Mononuclear cell (primary cell): ENCODE results near the gene DHRS7B. TPM values are rescaled to one million over a fixed set of nuclear protein-coding genes. Genes with fewer than 3 reads are reported as not detected.
A peak's percentile ranks its signal among the peaks of the same experiment; 100 is the strongest.
"Not testable (repeated sequence)": the region's sequence is repeated elsewhere in the genome, so short reads cannot be mapped to it uniquely, and the experiment has no call there.

Experiments used
- H3K27me3 ChIP-seq: 2 replicates; pipeline ENCODE4 v1.6.0; 2011; ENCODE audit warnings: low read length, control low read depth; ENCODE audit not compliant: insufficient read depth
- H3K4me1 ChIP-seq: 2 replicates; pipeline ENCODE4 v1.5.1; 2011; ENCODE audit warnings: mild to moderate bottlenecking, low read length, control low read depth; ENCODE audit not compliant: insufficient read depth
- H3K4me3 ChIP-seq: 2 replicates; pipeline ENCODE4 v1.5.1; 2011; ENCODE audit warnings: mild to moderate bottlenecking, low read length, moderate library complexity
- H3K9me3 ChIP-seq: 2 replicates; pipeline ENCODE4 v1.5.1; 2011; ENCODE audit warnings: low read depth, mild to moderate bottlenecking, control low read depth, low read length
- total RNA-seq: library from RNA; depleted of rRNA; stranded (reverse); fragments of >200 nt; gene quantifications from one replicate; pipeline ENCODE4 v1.2.3, GENCODE V29; 2012

DHRS7B gene
- total RNA-seq, 1 donor: 5.8 TPM

DNA sequence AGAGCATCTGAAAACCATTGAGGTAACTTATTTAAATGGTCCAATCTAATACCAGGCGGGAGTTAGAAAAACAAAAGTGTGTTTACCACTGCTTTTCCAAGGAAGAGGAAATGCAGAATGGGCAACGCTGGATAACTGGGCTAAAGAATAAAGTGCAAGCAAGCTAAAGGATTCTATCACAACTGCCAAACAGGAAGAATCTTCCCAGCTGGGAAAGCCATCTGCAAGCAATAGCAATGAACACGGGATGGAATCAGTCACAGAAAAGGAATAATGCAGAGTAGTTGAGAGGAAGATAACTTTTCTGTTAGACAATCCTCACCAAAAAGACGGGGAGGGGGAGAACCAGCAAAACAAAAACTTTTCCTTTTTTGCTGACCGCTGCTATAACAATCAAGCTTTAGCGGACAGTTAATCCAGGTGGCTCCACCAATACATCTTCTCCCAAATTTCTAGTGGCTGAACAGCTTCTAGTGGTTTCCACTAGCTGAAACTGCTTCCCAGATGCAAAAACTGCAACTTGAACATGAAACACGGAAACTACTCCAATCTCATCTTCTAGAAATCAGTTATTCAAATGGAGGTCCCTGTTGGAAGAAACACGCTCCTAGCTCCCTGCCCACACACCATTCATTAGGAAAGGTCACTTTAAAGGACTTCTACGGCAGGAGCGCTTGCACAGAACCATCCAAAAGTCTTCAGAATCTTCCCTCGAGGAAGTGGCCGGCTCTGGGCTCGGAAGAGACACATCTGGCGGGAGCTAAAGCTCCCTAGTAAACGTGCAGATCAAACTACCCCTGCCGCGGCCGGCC is 86.3 kb downstream of the DHRS7B start:
- Histone ChIP-seq H3K9me3 (no peaks in the 10 kb centered on the region), H3K4me1 (peaks cover 55% of the 10 kb centered on the region), H3K27me3 (no peaks in the 10 kb centered on the region), H3K4me3 (peak overlapping the region; percentile 88)

DNA sequence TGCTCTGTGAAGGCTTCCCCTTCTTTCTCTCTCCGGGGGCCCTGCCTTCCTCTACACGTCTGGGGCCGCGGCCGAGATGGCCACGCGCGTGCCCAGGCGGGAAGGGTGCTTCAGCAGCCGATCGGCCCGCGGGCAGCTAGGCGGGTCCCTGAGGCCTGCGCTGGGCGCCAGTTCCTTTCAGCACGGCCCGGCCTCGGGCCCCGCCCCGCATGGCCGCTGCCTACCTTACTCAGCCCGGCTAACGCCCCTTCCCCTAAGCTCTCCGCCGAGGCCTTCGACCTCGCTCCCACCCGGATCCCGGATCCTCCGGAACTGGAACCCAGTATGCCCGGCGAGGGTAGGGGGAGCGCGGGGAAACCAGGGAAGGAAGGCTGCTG is 86.9 kb downstream of the DHRS7B start:
- Histone ChIP-seq H3K4me3 (peak overlapping the region; percentile 88), H3K4me1 (peaks cover 55% of the 10 kb centered on the region), H3K9me3 (no peaks in the 10 kb centered on the region), H3K27me3 (no peaks in the 10 kb centered on the region)

DNA sequence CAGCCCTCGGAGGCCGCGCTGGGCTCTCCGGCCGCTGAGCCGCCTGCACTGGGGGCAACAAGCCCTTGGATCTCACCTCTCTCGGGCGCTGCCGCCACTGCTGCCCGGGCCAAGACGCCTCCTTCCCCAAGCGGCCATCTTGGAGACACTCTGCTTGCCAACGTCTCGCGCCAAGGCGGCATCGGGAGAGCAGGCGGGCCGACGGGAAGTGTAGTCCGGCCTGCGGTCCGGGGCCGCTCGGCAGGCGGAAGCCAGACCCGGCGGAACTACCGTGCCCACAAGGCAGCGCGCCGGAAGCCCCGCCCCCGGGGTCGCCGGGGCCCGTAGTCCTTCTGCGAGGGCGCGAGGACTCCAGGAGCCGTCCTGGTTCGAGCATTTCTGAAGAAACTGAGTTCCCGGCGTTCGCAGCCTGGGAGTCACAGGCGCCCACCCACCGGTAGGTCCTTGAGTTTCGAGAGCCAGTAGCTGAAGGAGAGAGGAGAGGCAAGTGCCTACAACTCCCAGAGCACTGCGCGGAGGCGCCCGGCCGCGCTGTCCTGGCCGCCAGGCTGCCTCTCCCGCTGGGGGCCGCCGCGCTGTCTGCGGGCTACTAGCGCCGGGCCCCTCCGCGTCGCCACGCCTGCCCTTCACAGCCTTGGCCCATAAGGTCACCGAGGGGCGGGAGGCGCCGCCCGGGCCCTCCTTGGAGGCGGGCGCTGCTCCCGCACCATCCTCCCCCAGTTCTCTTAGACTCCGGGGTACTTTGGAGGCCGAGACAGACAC is 87.4 kb downstream of the DHRS7B start, which contains the start of gene TMEM11:
Gene TMEM11 (minus strand): TSS at position 147 of the 762 bp plus-strand sequence. CDS start 9 bp downstream, at position 138.
- Histone ChIP-seq H3K4me1 (peaks cover 61% of the 10 kb centered on the region), H3K9me3 (no peaks in the 10 kb centered on the region), H3K27me3 (no peaks in the 10 kb centered on the region), H3K4me3 (peak within 1 kb of the TSS; percentile 88)

DNA sequence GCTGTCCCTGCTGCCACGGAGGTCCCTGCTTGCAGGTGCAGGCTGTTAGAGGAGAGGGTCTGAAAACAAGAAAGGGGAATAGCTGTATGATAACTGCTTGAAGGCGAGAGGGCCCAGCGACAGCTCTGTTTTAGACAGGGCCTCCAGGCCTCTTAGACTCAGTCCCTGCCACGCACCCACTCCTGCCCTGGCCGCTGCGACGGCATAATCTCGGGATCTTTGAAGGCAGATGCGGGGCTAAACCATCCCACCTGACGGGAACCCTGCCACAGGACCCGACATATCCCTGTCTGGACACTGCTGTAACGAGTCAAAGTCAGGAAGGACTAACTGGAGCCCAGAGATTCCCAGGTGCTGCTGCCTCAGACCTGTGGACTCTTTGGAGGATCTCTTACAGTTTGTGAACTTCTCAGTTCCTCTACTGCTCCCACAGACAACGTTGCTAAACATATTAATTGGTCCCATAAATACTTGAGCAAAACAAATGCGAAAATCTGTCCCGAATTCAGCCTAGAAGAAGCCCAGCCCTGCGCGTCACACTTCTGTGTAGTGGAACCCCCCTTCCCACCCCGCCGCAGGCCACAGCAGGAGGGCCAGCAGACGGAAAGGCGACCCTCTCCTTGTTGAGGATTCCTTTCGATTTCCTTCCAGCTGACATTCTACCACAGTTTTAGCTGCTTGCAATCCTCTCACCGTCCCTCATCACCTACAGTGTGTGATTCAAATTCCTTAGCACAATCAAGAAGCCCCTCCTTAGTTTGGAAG is 88.2 kb downstream of the DHRS7B start:
- Histone ChIP-seq H3K4me1 (peaks cover 64% of the 10 kb centered on the region), H3K4me3 (peak overlapping the region; percentile 88), H3K27me3 (no peaks in the 10 kb centered on the region), H3K9me3 (no peaks in the 10 kb centered on the region)

DNA sequence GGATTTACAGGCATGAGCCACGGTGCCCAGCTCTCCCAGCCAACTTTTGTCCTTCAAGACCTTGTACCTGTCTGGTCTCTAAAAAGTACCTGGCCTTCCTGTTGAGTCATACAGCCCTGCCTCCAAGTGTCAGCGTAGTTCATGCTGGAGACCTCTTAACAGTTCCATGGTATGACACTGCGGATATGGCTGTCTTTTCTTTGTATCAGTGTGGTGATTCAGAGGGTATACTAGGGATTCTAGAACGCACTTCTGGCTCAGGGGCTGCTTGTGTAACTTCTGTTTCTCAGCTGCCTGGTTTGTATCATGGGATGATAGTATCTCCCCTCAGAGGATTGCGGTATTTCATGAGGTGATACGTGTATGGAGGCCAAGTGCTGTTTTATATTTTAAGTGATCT is 89.2 kb downstream of the DHRS7B start:
- Histone ChIP-seq H3K27me3 (no peaks in the 10 kb centered on the region), H3K9me3 (no peaks in the 10 kb centered on the region), H3K4me3 (no peak overlapping the region), H3K4me1 (peaks cover 54% of the 10 kb centered on the region)

DNA sequence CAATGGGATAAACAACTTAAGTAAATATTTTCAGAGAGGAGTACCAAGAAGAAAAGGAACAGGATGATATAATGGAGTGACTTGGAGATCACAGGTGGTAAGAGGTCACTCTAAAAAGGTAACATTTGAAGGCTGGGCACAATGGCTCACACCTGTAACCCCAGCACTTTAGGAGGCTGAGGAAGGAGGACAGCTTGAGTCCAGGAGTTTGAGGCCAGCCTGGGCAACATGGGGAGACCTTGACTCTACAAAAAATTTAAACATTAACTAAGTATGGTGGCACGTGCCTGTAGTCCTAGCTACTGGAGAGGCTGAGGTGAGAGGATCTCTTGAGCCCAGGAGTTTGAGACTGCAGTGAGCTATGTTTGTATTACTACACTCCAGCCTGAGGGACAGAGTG is 90.6 kb downstream of the DHRS7B start:
- no peaks in the 10 kb centered on the region for H3K27me3 ChIP-seq
- no peak overlapping the region for H3K4me3 ChIP-seq
- peaks cover 40% of the 10 kb centered on the region for H3K4me1 ChIP-seq
- no peaks in the 10 kb centered on the region for H3K9me3 ChIP-seq

DNA sequence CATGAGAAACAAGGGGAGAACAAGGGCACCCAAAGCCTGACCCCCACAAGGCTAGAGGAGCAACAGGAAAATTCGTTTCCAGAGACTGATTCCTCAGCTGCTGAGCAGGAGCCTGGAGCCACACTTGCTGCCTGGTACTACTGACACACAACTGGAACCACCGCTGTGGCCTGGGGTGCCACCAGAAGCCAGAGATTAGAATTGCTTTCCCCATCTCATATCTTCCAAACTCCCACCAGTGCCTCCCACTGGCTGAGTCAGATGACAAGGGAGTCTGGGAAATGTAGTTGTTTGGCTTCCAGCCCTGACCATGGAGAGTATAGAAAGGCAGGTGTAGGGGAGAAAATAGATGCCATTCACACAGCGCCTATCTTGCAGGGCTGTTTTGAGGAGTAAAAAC is 91.3 kb downstream of the DHRS7B start:
- H3K27me3 ChIP-seq: no peaks in the 10 kb centered on the region
- peaks cover 33% of the 10 kb centered on the region for H3K4me1 ChIP-seq
- no peak overlapping the region for H3K4me3 ChIP-seq
- H3K9me3 ChIP-seq: no peaks in the 10 kb centered on the region

DNA sequence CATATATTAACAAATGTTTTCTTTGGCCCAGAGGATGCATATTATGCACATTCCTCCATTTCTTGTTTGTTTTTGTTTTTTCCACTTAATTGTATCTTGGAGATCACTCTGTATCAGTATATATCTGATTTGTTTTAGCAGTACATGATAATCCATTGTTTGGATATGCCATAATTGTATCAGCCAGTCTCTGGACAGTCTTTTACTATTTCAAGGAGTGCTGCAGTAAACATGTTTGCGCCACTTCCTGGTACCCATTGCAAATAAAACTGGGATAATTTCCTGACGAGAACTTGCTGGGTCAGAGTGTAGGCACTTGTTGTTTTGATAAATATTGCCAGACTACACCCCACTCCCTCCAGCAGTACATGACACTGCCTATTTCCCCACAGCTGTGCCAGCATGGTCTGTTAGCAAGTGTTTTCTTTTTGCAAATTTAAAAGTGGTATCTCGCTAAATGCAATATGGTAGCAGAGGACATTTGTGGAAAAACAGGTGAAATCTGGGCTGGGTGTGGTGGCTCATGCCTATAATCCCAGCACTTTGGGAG is 92.1 kb downstream of the DHRS7B start:
- no peaks in the 10 kb centered on the region for H3K27me3 ChIP-seq
- no peaks in the 10 kb centered on the region for H3K9me3 ChIP-seq
- H3K4me1 ChIP-seq: peaks cover 30% of the 10 kb centered on the region
- H3K4me3 ChIP-seq: no peak overlapping the region

DNA sequence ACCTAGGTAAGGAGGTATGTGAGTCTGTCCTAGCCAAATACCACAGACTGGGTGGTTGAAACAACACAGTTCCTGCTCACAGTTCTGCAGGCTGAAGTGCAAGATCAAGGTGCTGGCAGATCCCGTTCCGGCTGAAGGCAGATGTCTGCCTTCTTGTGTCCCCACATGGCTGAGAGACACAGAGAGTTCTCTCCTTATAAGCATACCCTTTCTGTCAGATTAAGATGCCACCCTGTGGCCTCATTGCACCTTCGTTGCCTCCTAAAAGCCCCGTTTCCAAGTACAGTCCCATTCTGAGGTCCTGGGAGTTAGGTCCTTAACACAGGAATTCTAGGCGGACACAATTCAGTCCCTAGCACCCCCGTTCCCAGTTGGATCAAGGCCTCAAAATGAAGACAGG is 96.3 kb downstream of the DHRS7B start:
- no peak overlapping the region for H3K4me3 ChIP-seq

DNA sequence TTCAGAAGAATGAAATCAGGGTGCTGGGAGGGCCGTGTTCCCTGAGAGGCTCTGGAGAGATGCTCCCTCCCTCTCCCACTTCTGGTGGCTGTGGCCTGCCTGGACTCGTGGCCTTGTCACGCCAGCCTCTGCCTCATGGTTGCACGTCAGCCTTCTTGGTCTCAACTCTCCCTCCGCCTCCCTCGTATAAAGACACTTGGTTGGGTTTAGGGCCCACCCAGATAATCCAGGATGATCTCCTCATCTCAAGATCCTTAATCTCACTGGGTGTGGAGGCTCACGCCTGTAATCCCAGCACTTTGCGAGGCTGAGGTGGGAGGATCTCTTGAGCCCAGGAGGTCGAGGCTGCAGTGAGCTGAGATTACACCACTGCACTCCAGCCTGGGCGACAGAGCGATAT is 100.5 kb downstream of the DHRS7B start:
- not testable (repeated sequence) for H3K4me1 ChIP-seq, H3K4me3 ChIP-seq, H3K9me3 ChIP-seq, H3K27me3 ChIP-seq

More for the DNA sequence above, 96.3 kb downstream of the DHRS7B start:
- H3K27me3 ChIP-seq: no peaks in the 10 kb centered on the region
- H3K9me3 ChIP-seq: no peaks in the 10 kb centered on the region
- H3K4me1 ChIP-seq: peaks cover 14% of the 10 kb centered on the region

DNA sequence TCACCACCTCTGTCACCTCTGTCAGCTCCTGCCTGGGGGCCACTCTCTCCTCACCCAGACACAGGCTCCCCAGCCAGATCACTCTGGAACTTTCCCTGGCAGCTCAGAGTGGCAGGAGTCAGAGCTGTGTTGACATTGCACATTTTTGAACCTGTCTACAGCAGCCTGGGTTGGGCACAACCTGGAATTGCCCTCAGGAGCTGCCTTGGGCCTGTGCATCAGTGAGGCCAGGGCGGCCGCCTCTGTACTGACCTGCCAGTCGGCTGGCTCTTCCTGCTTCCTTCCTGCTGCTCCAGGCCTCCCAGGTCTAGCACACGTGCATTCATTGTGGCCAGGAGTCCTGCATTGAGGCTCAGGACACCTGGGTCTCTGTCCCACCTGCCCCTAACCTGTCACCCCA is 101.3 kb downstream of the DHRS7B start:
- H3K27me3 ChIP-seq: no peaks in the 10 kb centered on the region
- H3K9me3 ChIP-seq: no peaks in the 10 kb centered on the region
- no peak overlapping the region for H3K4me3 ChIP-seq
- peaks cover 3% of the 10 kb centered on the region for H3K4me1 ChIP-seq

DNA sequence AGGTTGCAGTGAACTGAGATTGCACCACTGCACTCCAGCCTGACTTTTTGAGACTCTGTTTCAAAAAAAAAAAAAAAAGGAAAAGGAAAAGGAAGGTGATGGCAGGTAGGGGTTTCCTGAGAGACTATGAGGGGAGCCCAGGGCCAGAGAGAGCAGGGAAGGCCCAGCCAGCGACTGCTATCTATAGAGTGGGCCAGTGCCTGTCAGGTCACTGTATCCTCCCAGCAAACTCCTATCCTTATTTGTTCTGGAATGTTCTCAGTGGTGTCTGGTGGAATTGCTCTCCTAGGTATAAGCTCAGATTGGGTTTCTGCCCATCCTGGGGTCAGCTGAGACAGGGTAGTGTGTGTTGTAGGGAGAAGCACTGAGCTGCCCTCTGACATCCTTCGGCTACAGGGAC is 102.1 kb downstream of the DHRS7B start:
- Histone ChIP-seq H3K4me3 (no peak overlapping the region), H3K27me3 (no peaks in the 10 kb centered on the region), H3K9me3 (no peaks in the 10 kb centered on the region), H3K4me1 (peaks cover 3% of the 10 kb centered on the region)

DNA sequence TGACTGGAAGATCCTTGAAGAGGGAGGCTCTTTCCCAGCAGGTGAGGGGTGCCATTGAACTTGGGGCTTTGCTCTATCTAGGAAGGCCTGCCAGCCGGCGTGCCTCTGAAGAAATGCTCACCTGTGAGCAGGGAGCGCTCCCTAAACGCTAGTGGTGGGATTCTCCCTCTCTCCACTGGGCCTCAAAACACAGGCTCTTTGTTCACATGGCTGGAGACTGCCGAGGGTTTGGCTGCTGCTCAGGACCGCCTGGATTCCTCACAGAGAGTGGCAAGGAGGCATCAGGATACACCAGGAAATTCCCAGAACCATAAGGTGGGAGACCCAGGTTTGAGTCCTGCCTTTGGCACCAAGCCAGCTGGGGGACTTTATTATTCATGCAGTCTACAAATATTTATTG is 104.8 kb downstream of the DHRS7B start:
- Histone ChIP-seq H3K27me3 (no peaks in the 10 kb centered on the region), H3K4me1 (no peaks in the 10 kb centered on the region), H3K4me3 (no peak overlapping the region), H3K9me3 (no peaks in the 10 kb centered on the region)

DNA sequence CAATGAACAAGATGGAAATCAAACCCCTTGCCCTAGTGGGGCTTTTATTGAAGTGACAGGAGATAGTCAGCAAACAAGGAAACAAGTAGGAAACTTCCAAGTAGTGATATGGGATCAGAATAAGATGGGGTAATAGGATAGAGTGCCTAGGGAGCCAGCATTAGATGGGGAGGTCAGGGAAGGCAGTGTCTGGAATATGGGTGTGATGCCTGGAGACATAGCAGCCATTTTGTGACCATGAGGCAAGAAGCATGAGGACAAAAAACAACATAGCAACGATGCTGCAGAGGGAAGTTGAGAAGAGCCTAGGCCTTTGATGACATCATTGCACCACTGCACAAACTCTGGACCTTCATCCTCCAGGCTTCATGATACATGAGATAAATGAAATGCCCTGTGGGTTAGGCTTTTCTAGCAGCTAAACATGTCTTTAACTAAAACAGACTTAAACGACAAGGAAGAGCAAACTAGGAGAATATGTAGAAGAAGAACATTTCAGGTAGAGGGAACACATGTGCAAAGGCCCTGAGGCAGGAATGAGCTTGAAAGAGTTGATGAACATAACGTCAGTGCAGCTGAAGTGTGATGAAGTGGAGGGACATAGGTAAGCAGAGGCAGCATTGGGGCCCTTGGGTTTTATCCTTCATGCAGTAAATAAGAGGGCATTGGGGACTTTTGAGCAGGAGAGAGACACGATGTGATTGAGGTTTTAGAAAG is 105.4 kb downstream of the DHRS7B start:
- H3K4me1 ChIP-seq: no peaks in the 10 kb centered on the region
- no peak overlapping the region for H3K4me3 ChIP-seq
- no peaks in the 10 kb centered on the region for H3K9me3 ChIP-seq
- no peaks in the 10 kb centered on the region for H3K27me3 ChIP-seq
